ENCODE data around the gene HELT. TPM values are rescaled to one million over a fixed set of nuclear protein-coding genes. Genes with fewer than 3 reads are reported as not detected.

HELT gene
- total RNA-seq, 2 donors from 2014 or later: not detected

DNA sequence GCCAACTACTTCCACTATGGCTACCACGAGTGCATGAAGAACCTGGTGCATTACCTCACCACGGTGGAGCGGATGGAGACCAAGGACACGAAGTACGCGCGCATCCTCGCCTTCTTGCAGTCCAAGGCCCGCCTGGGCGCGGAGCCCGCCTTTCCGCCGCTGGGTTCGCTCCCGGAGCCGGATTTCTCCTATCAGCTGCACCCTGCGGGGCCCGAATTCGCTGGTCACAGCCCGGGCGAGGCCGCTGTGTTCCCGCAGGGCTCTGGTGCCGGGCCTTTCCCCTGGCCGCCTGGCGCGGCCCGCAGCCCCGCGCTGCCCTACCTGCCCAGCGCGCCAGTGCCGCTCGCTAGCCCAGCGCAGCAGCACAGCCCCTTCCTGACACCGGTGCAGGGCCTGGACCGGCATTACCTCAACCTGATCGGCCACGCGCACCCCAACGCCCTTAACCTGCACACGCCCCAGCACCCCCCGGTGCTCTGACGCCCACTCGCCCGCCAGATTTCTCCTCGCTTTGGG is 2.1 kb downstream of the HELT start:
- Histone ChIP-seq H3K27ac (no peak overlapping the region), H3K4me1 (no peaks in the 10 kb centered on the region), H3K9ac (ENCODE audit: low read depth in 2 of 2, low read length in 2 of 2) (no peak overlapping the region), H3K9me3 (no peaks in the 10 kb centered on the region), H3K4me3 (no peak overlapping the region), H3K27me3 (peaks cover 59% of the 10 kb centered on the region), H3K36me3 (no peaks in the 10 kb centered on the region)
- intact Hi-C loops (cut with DNase I): no loop called here
- no peak for DNase-seq
- TF ChIP-seq, protein P1, sequence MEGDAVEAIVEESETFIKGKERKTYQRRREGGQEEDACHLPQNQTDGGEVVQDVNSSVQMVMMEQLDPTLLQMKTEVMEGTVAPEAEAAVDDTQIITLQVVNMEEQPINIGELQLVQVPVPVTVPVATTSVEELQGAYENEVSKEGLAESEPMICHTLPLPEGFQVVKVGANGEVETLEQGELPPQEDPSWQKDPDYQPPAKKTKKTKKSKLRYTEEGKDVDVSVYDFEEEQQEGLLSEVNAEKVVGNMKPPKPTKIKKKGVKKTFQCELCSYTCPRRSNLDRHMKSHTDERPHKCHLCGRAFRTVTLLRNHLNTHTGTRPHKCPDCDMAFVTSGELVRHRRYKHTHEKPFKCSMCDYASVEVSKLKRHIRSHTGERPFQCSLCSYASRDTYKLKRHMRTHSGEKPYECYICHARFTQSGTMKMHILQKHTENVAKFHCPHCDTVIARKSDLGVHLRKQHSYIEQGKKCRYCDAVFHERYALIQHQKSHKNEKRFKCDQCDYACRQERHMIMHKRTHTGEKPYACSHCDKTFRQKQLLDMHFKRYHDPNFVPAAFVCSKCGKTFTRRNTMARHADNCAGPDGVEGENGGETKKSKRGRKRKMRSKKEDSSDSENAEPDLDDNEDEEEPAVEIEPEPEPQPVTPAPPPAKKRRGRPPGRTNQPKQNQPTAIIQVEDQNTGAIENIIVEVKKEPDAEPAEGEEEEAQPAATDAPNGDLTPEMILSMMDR (IDR thresholded peaks at IDR 0.05): no peak

- no peaks in the 10 kb centered on the region for H3K36me3 ChIP-seq
- intact Hi-C loops (cut with DNase I): no loop called here
- H3K4me3 ChIP-seq: no peak overlapping the region
- DNase-seq: no peak
- H3K9ac ChIP-seq (ENCODE audit: low read depth in 2 of 2, low read length in 2 of 2): no peak overlapping the region
- no peak overlapping the region for H3K27ac ChIP-seq
- H3K27me3 ChIP-seq: peaks cover 52% of the 10 kb centered on the region
- H3K4me1 ChIP-seq: no peaks in the 10 kb centered on the region
- TF ChIP-seq, protein P1 (IDR thresholded peaks at IDR 0.05): no peak
- no peaks in the 10 kb centered on the region for H3K9me3 ChIP-seq
These were observed 2.8 kb downstream of the HELT start for GRCh38 chr4:185020863-185021761.

- intact Hi-C loops (cut with DNase I): no loop called here
- no peaks in the 10 kb centered on the region for H3K9me3 ChIP-seq
- TF ChIP-seq, protein P1 (IDR thresholded peaks at IDR 0.05): no peak
- peaks cover 35% of the 10 kb centered on the region for H3K27me3 ChIP-seq
- no peak overlapping the region for H3K27ac ChIP-seq
- DNase-seq: no peak
- H3K4me3 ChIP-seq: no peak overlapping the region
- H3K4me1 ChIP-seq: no peaks in the 10 kb centered on the region
- no peak overlapping the region for H3K9ac ChIP-seq (ENCODE audit: low read depth in 2 of 2, low read length in 2 of 2)
- no peaks in the 10 kb centered on the region for H3K36me3 ChIP-seq
These were observed 5.2 kb downstream of the HELT start for GRCh38 chr4:185023471-185023870.

DNA sequence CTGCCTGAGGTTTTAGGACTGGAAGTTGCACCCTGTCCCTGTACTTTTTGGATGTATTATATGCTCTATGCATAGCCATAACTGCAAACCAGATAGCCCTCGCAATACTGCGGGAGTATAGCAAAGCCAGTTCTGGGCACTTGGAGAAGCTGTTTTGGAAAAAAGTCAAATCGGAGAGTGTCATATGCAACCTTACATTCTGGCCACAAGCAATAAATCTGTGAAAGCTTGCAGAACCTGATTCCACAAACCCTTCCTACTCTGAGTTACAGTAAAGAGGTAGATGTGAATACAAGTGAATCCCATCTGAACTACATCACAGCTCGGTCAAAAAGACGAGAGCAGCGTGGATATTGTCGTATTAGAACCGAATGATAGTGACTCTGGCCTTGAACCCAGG is 10.3 kb downstream of the HELT start:
- TF ChIP-seq, protein P1 (IDR thresholded peaks at IDR 0.05): no peak
- no peak for DNase-seq
- Histone ChIP-seq H3K4me3 (no peak overlapping the region), H3K9me3 (no peaks in the 10 kb centered on the region), H3K36me3 (no peaks in the 10 kb centered on the region), H3K9ac (ENCODE audit: low read depth in 2 of 2, low read length in 2 of 2) (no peak overlapping the region), H3K27ac (no peak overlapping the region), H3K4me1 (no peaks in the 10 kb centered on the region), H3K27me3 (no peaks in the 10 kb centered on the region)
- intact Hi-C loops (cut with DNase I): no loop called here

GRCh38 chr4:185031611-185032010 is 13.3 kb downstream of the HELT start:
- Histone ChIP-seq H3K36me3 (no peaks in the 10 kb centered on the region), H3K4me3 (no peak overlapping the region), H3K27me3 (no peaks in the 10 kb centered on the region), H3K4me1 (no peaks in the 10 kb centered on the region), H3K9me3 (no peaks in the 10 kb centered on the region), H3K27ac (no peak overlapping the region), H3K9ac (ENCODE audit: low read depth in 2 of 2, low read length in 2 of 2) (no peak overlapping the region)
- intact Hi-C loops (cut with DNase I): no loop called here
- TF ChIP-seq, protein P1 (IDR thresholded peaks at IDR 0.05): no peak
- DNase-seq: no peak
